Pancreas (tissue), 10 donors: ENCODE data around the gene SHROOM1. TPM values are rescaled to one million over a fixed set of nuclear protein-coding genes. Genes with fewer than 3 reads are reported as not detected.

Experiments used
- ATAC-seq, 4 donors: fragments of 200-7000 bp; cut with Tn5 transposase; one replicate each; pipeline versions ENCODE4 v1.8.0 to v1.9.1; 2020; ENCODE audit warnings: mild to moderate bottlenecking in 4 of 4, moderate library complexity in 4 of 4
- DNase-seq, 6 donors: peaks; one replicate each; pipeline ENCODE4 v3.0.0-alpha.2; 2020
- FAIRE-seq: peaks from 2 replicates; lab custom pipeline; 2012; peaks lifted over from hg19 to GRCh38; lab: Jason Lieb, UNC
- H3K27ac ChIP-seq, 4 donors: fragments of 200-600 bp; sonication (generic); 1 replicate in 3 of 4; 2 replicates in 1 of 4; pipeline versions ENCODE4 v1.5.0 to v1.8.0; 2020
- H3K27me3 ChIP-seq, 4 donors: fragments of 200-600 bp; one replicate each; pipeline ENCODE4 v1.8.0; 2021
- H3K36me3 ChIP-seq, 3 donors: fragments of 200-600 bp; sonication (generic) in 1 of 3; one replicate each; pipeline versions ENCODE4 v1.5.0 to v1.8.0; 2020 to 2021
- H3K4me1 ChIP-seq, 3 donors: fragments of 200-600 bp; one replicate each; pipeline ENCODE4 v1.8.0; 2021
- H3K4me3 ChIP-seq, 4 donors: fragments of 200-600 bp; sonication (generic) in 2 of 4; one replicate each; pipeline versions ENCODE4 v1.5.0 to v1.8.0; 2020 to 2021
- H3K9me3 ChIP-seq, 4 donors: fragments of 200-600 bp; one replicate each; pipeline ENCODE4 v1.8.0; 2021
- CTCF ChIP-seq, 4 donors: fragments of 200-600 bp; sonication (generic) in 3 of 4; IDR thresholded peaks; one replicate each; pipeline versions ENCODE4 v1.5.0 to v1.8.0; 2021; ENCODE audit warnings: antibody characterized with exemption in 4 of 4
- WGBS, 2 donors: extraction: QIAGEN DNeasy Blood & Tissue Kit; methylation state at CpG; one replicate each; pipeline ENCODE4 v1.1.7; 2013; 5-methylcytosine and 5-hydroxymethylcytosine counted together
- intact Hi-C, 3 donors: fragments of 100-400 bp; cut with DNase I; formaldehyde crosslinking; loops; one replicate each; pipeline versions ENCODE4 v1.11.1 to v1.14.2; 2022
- polyA plus RNA-seq, 2 donors: library from polyadenylated mRNA; stranded (reverse); fragments of 200-250 nt; gene quantifications; one replicate each; pipeline ENCODE4 v1.2.3, GENCODE V29; 2013
- total RNA-seq, 6 donors: library from RNA; stranded (reverse); fragmentation: NEBNext Ultra II Directional in 4 of 6; extraction: Animal tissue kit (Norgen Biotek cat#: 25700) in 4 of 6; gene quantifications; one replicate each; pipeline versions ENCODE4 v1.2.1 to v1.2.4, GENCODE V29; 2021 to 2023
- donor health status: healthy with polysubstance abuse.
- donor health status: DM: no; HTN: no; CAD: no; lungs with moderate emphysema.
- donor health status: DM: no; HTN: no; CAD: no.
- donor health status: control.
- donor health status: control.
- donor health status: Bipolar disorder and iron deficiency.
- donor health status: DM: yes; HTN: yes; CAD: no.
- donor health status: DM: no; HTN: no; CAD: no.
- donor health status: DM: no; HTN: no; CAD: no.
- donor health status: DM: yes; HTN: yes; CAD: no.

The SHROOM1 gene
- total and polyA plus RNA-seq, 8 donors, result 10.7 to 62.0 (median 12.1) TPM

GRCh38 chr5:132873930-132874271 is 43.5 kb upstream of the SHROOM1 start:
- no peak for ATAC-seq
- intact Hi-C loops, result no loop called here

DNA sequence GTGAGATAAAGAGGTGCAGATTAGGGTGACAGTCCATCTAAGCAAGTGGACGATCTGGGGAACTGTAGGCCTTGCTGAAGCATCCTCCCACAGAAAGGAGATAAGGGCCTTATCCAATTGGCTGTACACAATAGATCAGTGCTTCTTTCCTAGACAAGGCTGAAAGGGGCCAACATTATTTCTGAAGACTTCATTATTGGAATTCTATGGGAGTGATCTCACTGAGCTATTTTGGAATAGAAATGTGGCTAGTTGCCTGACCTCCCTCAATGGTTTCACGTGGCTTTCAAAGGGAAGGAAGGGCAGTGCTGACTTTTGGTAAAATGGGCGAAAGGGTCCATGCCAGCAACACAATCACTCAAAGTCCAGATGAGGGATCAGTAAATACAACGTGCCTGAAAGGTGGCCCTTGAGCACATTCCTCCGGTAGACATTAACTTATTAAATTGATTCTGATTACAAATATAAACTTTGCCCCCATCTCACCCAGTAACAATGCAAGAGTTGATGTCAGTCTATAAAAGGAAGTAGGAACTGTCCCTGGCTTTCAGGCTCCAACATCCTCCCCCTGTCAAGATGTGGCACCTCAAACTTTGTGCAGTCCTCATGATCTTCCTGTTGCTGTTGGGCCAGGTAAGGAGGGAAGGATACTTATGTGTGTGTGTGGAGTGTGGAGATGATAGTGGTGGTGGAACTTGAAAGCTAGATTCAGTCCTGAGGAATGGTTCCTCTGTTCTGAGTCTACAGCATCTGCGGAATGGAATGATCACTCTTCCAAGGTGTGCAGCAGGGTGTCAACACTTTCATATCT is 42.9 kb upstream of the SHROOM1 start, which contains the start of gene LEAP2:
Gene LEAP2 (plus strand): TSS at position 550 of the 811 bp plus-strand sequence. CDS start 27 bp downstream, at position 577.
- intact Hi-C loops, result no loop called here
- no peaks in the 10 kb centered on the region for H3K27me3 ChIP-seq
- WGBS, 2 donors, result 21 to 25% methylated on average over 6 of the region's 6 CpGs
- H3K9me3 ChIP-seq, result no peaks in the 10 kb centered on the region
- DNase-seq, result peak in 3 of 6 donors; percentile 40 to 44 (median 43)
- H3K36me3 ChIP-seq, result peaks cover 0 to 11% (median 0%) of the 10 kb centered on the region in 3 donors
- TF ChIP-seq CTCF (IDR thresholded peaks at IDR 0.05), result no peak
- no peak for FAIRE-seq
- peaks cover 7 to 18% (median 12%) of the 10 kb centered on the region in 3 donors for H3K4me1 ChIP-seq
- ATAC-seq, result peak; percentile 72 to 86 (median 80)
- H3K4me3 ChIP-seq, result no peak within 1 kb of the TSS
- H3K27ac ChIP-seq, result peak within 1 kb of the TSS; percentile 54 to 75 (median 67)

More at GRCh38 chr5:132873930-132874271, 43.5 kb upstream of the SHROOM1 start:
- peak overlapping the region in 2 of 4 donors; percentile 75 for H3K27ac ChIP-seq
- FAIRE-seq (no peak), DNase-seq (no peak)
- no peak for TF ChIP-seq CTCF (IDR thresholded peaks at IDR 0.05)
- H3K9me3 ChIP-seq, result no peaks in the 10 kb centered on the region
- H3K36me3 ChIP-seq, result peaks cover 0 to 15% (median 0%) of the 10 kb centered on the region in 3 donors
- no peak overlapping the region for H3K4me3 ChIP-seq
- WGBS, 2 donors, result 91 to 97% methylated on average over 3 of the region's 3 CpGs
- H3K4me1 ChIP-seq, result peaks cover 7 to 18% (median 12%) of the 10 kb centered on the region in 3 donors
- no peaks in the 10 kb centered on the region for H3K27me3 ChIP-seq

- Histone ChIP-seq H3K27me3 (no peaks in the 10 kb centered on the region), H3K9me3 (no peaks in the 10 kb centered on the region), H3K4me3 (no peak overlapping the region), H3K27ac (peak overlapping the region; percentile 54 to 75 (median 67)), H3K4me1 (peaks cover 7 to 23% (median 12%) of the 10 kb centered on the region in 3 donors), H3K36me3 (peaks cover 0 to 5% (median 0%) of the 10 kb centered on the region in 3 donors)
- ATAC-seq (no peak), DNase-seq (no peak), FAIRE-seq (no peak)
- TF ChIP-seq CTCF (IDR thresholded peaks at IDR 0.05), result no peak
- intact Hi-C loops, result no loop called here
- 91 to 93% methylated on average over 1 of the region's 1 CpG for WGBS, 2 donors
Measured at GRCh38 chr5:132872788-132873118, 42.3 kb upstream of the SHROOM1 start.

DNA sequence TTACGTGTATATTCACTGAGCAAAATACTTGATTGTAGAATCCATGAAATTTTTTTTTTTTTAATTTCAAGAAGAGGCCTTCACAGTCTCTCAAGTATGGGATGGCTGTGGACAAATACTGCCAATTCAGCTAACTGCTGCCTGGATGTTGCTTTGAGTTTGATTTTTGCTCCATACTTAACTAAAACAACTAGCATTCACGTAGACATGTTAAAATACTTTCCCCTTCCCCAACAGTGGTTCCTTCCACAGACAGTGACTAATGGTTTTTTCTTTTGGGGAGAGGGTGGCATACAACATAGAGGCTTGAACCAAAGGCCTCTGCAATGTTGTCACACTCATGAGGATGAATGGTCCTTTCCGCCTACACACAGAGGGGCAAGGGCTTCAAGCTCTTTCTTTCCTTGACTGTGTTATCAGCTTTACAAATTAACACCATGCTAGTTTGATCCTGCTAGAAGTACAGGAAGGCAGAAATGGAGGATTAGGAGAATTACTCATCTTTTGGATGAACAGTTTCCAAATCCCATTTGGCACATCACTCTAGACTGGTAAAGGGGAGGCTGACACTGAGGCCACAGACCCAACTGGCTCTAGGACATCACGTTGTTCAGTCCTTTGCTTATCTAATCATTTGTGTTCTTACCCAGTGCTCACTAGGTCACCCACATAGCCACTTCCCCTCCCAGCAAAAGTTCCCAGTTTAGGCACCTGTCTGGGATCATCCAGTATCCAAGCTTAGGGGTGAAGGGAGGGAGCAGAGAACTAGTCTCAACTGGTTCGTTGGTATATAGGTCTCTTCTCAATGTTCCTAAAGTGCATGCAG is 41.2 kb upstream of the SHROOM1 start:
- Histone ChIP-seq H3K4me1 (peaks cover 7 to 31% (median 12%) of the 10 kb centered on the region in 3 donors), H3K36me3 (peaks cover 0 to 3% (median 0%) of the 10 kb centered on the region in 3 donors), H3K27ac (peak overlapping the region in 3 of 4 donors; percentile 54 to 75 (median 75)), H3K4me3 (no peak overlapping the region), H3K9me3 (no peaks in the 10 kb centered on the region), H3K27me3 (no peaks in the 10 kb centered on the region)
- no peak for FAIRE-seq
- no peak for DNase-seq
- WGBS, 2 donors, result 82 to 83% methylated on average over 5 of the region's 5 CpGs
- intact Hi-C loops, result no loop called here
- ATAC-seq, result no peak
- no peak for TF ChIP-seq CTCF (IDR thresholded peaks at IDR 0.05)
